HEK293T (cell line): ENCODE data around the gene H1-8.

Experiments
- CTCF ChIA-PET: fragments of 350-600 bp; formaldehyde crosslinking; extraction: SDS; loops from one replicate; lab custom pipeline; 2021; ENCODE audit warnings: antibody characterized with exemption, inconsistent platforms; lab: Yijun Ruan, JAX
- POLR2A ChIA-PET: fragments of 350-600 bp; formaldehyde crosslinking; extraction: SDS; loops from one replicate; lab custom pipeline; 2020; ENCODE audit warnings: antibody characterized with exemption, inconsistent platforms; lab: Yijun Ruan, JAX
- DNase-seq: peaks from one replicate; pipeline ENCODE4 v3.0.0; 2012; ENCODE audit warnings: mixed read lengths; ENCODE audit errors: extremely low spot score
- ARNT ChIP-seq: fragments of 450-650 bp; IDR thresholded peaks from 2 replicates; pipeline ENCODE4 v1.6.1; 2017; ENCODE audit warnings: mild to moderate bottlenecking
- BHLHE40 ChIP-seq: fragments of 450-650 bp; IDR thresholded peaks from 2 replicates; pipeline ENCODE4 v1.6.1; 2016; ENCODE audit warnings: mild to moderate bottlenecking, moderate library complexity, borderline replicate concordance
- CTBP1 ChIP-seq: fragments of 450-650 bp; IDR thresholded peaks from 2 replicates; pipeline ENCODE4 v1.6.1; 2016; ENCODE audit warnings: borderline replicate concordance
- ELF4 ChIP-seq: fragments of 450-650 bp; IDR thresholded peaks from 2 replicates; pipeline ENCODE4 v1.6.1; 2017; ENCODE audit warnings: antibody characterized with exemption
- FOXA1 ChIP-seq: fragments of 450-650 bp; IDR thresholded peaks from 2 replicates; pipeline ENCODE4 v1.6.1; 2016; ENCODE audit warnings: mild to moderate bottlenecking
- FOXK2 ChIP-seq: fragments of 450-650 bp; IDR thresholded peaks from 2 replicates; pipeline ENCODE4 v1.6.1; 2016; ENCODE audit warnings: mild to moderate bottlenecking
- FOXM1 ChIP-seq: fragments of 450-650 bp; IDR thresholded peaks from 2 replicates; pipeline ENCODE4 v1.6.1; 2017; ENCODE audit warnings: mild to moderate bottlenecking, borderline replicate concordance
- HDGF ChIP-seq: fragments of 450-650 bp; IDR thresholded peaks from 2 replicates; pipeline ENCODE4 v1.6.1; 2017; ENCODE audit warnings: antibody characterized with exemption, borderline replicate concordance
- L3MBTL2 ChIP-seq: fragments of 450-650 bp; conservative IDR thresholded peaks from 2 replicates; pipeline ENCODE4 v1.6.1; 2016; ENCODE audit warnings: mild to moderate bottlenecking
- LEF1 ChIP-seq: fragments of 450-650 bp; IDR thresholded peaks from 2 replicates; pipeline ENCODE4 v1.6.1; 2017; ENCODE audit warnings: mild to moderate bottlenecking, borderline replicate concordance
- NFRKB ChIP-seq: fragments of 450-650 bp; IDR thresholded peaks from 2 replicates; pipeline ENCODE4 v1.6.1; 2016; ENCODE audit warnings: mild to moderate bottlenecking, moderate library complexity
- SP1 ChIP-seq: fragments of 450-650 bp; IDR thresholded peaks from 2 replicates; pipeline ENCODE4 v1.6.1; 2017
- SUZ12 ChIP-seq: fragments of 450-650 bp; IDR thresholded peaks from 2 replicates; pipeline ENCODE4 v1.6.1; 2016; ENCODE audit warnings: mild to moderate bottlenecking
- TARDBP ChIP-seq: fragments of 450-650 bp; IDR thresholded peaks from 2 replicates; pipeline ENCODE4 v1.6.1; 2016
- ZNF384 ChIP-seq: fragments of 450-650 bp; IDR thresholded peaks from 2 replicates; pipeline ENCODE4 v1.6.1; 2016
- TF ChIP-seq, protein P1 (sequence below): fragments of 450-650 bp; IDR thresholded peaks from 2 replicates; pipeline ENCODE4 v1.6.1; 2016

H1-8 gene

GRCh38 chr3:129599073-129599472, 56.1 kb downstream of the H1-8 start:
- POLR2A ChIA-PET = interaction anchor here (1.0 kb wide), 1 partner anchor 159 kb away, joined by 3 read pairs; the partner anchor contains the start of genes IFT122 and MBD4
- CTCF ChIA-PET = no interaction called here
- DNase-seq = no peak
- TF ChIP-seq NFRKB (no peak), ELF4 (no peak), CTBP1 (no peak), HDGF (no peak), SUZ12 (no peak), FOXM1 (no peak), FOXK2 (no peak), LEF1 (no peak), TARDBP (no peak), BHLHE40 (no peak), FOXA1 (no peak), ZNF384 (no peak), ARNT (no peak), L3MBTL2 (no peak), SP1 (no peak)
- TF ChIP-seq, protein P1, sequence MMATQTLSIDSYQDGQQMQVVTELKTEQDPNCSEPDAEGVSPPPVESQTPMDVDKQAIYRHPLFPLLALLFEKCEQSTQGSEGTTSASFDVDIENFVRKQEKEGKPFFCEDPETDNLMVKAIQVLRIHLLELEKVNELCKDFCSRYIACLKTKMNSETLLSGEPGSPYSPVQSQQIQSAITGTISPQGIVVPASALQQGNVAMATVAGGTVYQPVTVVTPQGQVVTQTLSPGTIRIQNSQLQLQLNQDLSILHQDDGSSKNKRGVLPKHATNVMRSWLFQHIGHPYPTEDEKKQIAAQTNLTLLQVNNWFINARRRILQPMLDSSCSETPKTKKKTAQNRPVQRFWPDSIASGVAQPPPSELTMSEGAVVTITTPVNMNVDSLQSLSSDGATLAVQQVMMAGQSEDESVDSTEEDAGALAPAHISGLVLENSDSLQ = no peak

DNA sequence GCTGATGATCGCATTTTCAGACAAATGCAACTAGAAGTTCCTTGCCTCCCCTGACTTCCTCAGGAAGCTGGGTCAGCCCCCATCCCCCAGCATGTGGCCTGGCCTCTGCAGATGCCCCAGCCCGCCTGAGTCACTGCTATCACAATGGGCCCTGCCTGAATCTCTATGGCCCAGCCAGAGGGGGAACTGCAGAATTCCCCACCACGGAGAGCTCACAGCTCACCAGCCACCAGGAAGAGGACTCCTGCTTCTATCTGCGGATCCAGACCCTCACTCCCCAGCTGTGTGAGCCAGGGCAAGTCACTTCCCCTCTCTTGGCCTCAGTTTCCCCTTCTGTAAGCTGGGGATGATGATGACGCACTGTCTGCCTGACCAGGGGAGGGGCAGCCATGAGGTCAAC, 56.6 kb downstream of the H1-8 start:
- no peak for DNase-seq
- CTCF ChIA-PET = no interaction called here
- no peak for TF ChIP-seq FOXK2
- TF ChIP-seq ARNT = no peak
- no peak for TF ChIP-seq SP1
- no peak for TF ChIP-seq ELF4
- no peak for TF ChIP-seq SUZ12
- TF ChIP-seq CTBP1 = no peak
- no peak for TF ChIP-seq TARDBP
- no peak for TF ChIP-seq FOXM1
- no peak for TF ChIP-seq ZNF384
- TF ChIP-seq BHLHE40 = no peak
- TF ChIP-seq, protein P1 = no peak
- no peak for TF ChIP-seq HDGF
- no peak for TF ChIP-seq LEF1
- no peak for TF ChIP-seq NFRKB
- no peak for TF ChIP-seq FOXA1
- no peak for TF ChIP-seq L3MBTL2
- POLR2A ChIA-PET = interaction anchor here (1.0 kb wide), 1 partner anchor 159 kb away, joined by 3 read pairs; the partner anchor contains the start of genes IFT122 and MBD4

DNA sequence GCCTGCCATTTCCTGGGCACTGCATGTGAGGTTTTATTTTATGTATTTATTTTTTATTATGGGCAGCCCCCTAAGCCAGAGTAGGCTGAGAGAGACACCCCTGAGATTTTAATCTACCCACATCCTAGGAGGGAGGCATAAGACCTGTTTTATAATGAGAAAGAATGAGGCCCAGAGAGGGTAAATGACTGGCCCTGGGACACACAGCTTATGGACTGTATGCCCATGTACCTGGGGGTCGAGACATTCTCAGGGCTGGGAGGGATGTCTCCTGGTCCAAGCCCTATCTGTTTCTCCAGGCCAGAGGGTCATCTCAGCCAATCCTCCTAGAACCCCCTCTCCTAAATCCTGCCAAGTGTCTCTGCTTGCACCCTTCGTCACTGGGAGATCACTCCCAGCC, 57.4 kb downstream of the H1-8 start:
- POLR2A ChIA-PET = no interaction called here
- CTCF ChIA-PET = no interaction called here
- TF ChIP-seq, protein P1 = no peak
- no peak for TF ChIP-seq FOXM1
- no peak for TF ChIP-seq ZNF384
- no peak for TF ChIP-seq SP1
- TF ChIP-seq NFRKB = no peak
- no peak for TF ChIP-seq CTBP1
- no peak for TF ChIP-seq SUZ12

More for the DNA sequence above, 57.4 kb downstream of the H1-8 start:
- no peak for DNase-seq
